WERI-Rb-1 (cell line): ENCODE results near the gene SLC35C1.

Experiments used
- DNase-seq: peaks from one replicate; pipeline ENCODE4 v3.0.0-alpha.2; 2020
- H3K27ac ChIP-seq: fragments of 250-450 bp; sonication (Bioruptor Pico); 2 replicates; pipeline ENCODE4 v1.5.1; 2020; ENCODE audit warnings: mild to moderate bottlenecking, moderate library complexity
- H3K27me3 ChIP-seq: fragments of 250-450 bp; sonication (Bioruptor Pico); 2 replicates; pipeline ENCODE4 v1.5.1; 2021; ENCODE audit warnings: mild to moderate bottlenecking, low read depth, moderate library complexity; ENCODE audit not compliant: insufficient read depth, severe bottlenecking
- H3K36me3 ChIP-seq: fragments of 250-450 bp; sonication (Bioruptor Pico); 2 replicates; pipeline ENCODE4 v1.5.1; 2020; ENCODE audit warnings: mild to moderate bottlenecking, moderate library complexity
- H3K4me3 ChIP-seq: 2 replicates; pipeline ENCODE4 v1.5.1; 2011; ENCODE audit warnings: low read depth, mild to moderate bottlenecking, control low read depth, low read length
- H3K9me3 ChIP-seq: fragments of 250-450 bp; sonication (Bioruptor Pico); 2 replicates; pipeline ENCODE4 v1.5.1; 2021; ENCODE audit warnings: mild to moderate bottlenecking, moderate library complexity; ENCODE audit not compliant: severe bottlenecking
- CTCF ChIP-seq: IDR thresholded peaks from 2 replicates; pipeline ENCODE4 v1.5.1; 2011; ENCODE audit warnings: low read depth, mild to moderate bottlenecking, control low read depth, inconsistent platforms, low read length

Gene SLC35C1

GRCh38 chr11:45800261-45800660 is 4.7 kb upstream of the SLC35C1 start:
- DNase-seq = no peak
- H3K9me3 ChIP-seq = no peaks in the 10 kb centered on the region
- no peak for TF ChIP-seq CTCF
- H3K27ac ChIP-seq = no peak overlapping the region
- H3K36me3 ChIP-seq = no peaks in the 10 kb centered on the region
- H3K4me3 ChIP-seq = no peak overlapping the region
- H3K27me3 ChIP-seq = no peaks in the 10 kb centered on the region

- Histone ChIP-seq H3K27me3 (no peaks in the 10 kb centered on the region), H3K4me3 (no peak overlapping the region), H3K9me3 (no peaks in the 10 kb centered on the region), H3K27ac (no peak overlapping the region), H3K36me3 (no peaks in the 10 kb centered on the region)
- DNase-seq = no peak
- TF ChIP-seq CTCF = no peak
Observed at GRCh38 chr11:45801723-45802315, 3.1 kb upstream of the SLC35C1 start.

- no peak overlapping the region for H3K4me3 ChIP-seq
- H3K9me3 ChIP-seq = no peaks in the 10 kb centered on the region
- H3K36me3 ChIP-seq = no peaks in the 10 kb centered on the region
- no peaks in the 10 kb centered on the region for H3K27me3 ChIP-seq
- no peak overlapping the region for H3K27ac ChIP-seq
- DNase-seq = no peak
- TF ChIP-seq CTCF = no peak
Observed at GRCh38 chr11:45802531-45803317, 2.2 kb upstream of the SLC35C1 start.

- TF ChIP-seq CTCF = no peak
- Histone ChIP-seq H3K36me3 (no peaks in the 10 kb centered on the region), H3K9me3 (no peaks in the 10 kb centered on the region), H3K27me3 (no peaks in the 10 kb centered on the region), H3K27ac (no peak overlapping the region), H3K4me3 (peak overlapping the region; percentile 79)
- DNase-seq = peak; percentile 53
Observed at GRCh38 chr11:45803971-45804760, 783 bp upstream of the SLC35C1 start.

GRCh38 chr11:45805305-45806071 is 539 bp downstream of the SLC35C1 start:
- Histone ChIP-seq H3K9me3 (no peaks in the 10 kb centered on the region), H3K27ac (no peak overlapping the region), H3K27me3 (no peaks in the 10 kb centered on the region), H3K36me3 (no peaks in the 10 kb centered on the region), H3K4me3 (peak overlapping the region; percentile 79)
- DNase-seq = peak; percentile 54
- TF ChIP-seq CTCF = no peak
